Transverse colon (tissue), 4 donors: ENCODE measurements around the gene ABCA12. TPM values are rescaled to one million over a fixed set of nuclear protein-coding genes. Genes with fewer than 3 reads are reported as not detected.

Experiments
- DNase-seq: peaks from one replicate; pipeline ENCODE4 v3.0.0-alpha.2; 2019
- H3K27ac ChIP-seq, 4 donors: fragments of 200-600 bp; sonication (generic); 2 replicates each; pipeline ENCODE4 v1.5.1; 2016 to 2018; ENCODE audit warnings: inconsistent platforms in 4 of 4
- H3K27me3 ChIP-seq: fragments of 200-600 bp; sonication (generic); 2 replicates; pipeline ENCODE4 v1.5.1; 2017; ENCODE audit warnings: inconsistent platforms
- H3K36me3 ChIP-seq, 4 donors: fragments of 200-600 bp; sonication (generic); 2 replicates each; pipeline ENCODE4 v1.5.1; 2017 to 2019; ENCODE audit warnings: inconsistent platforms in 4 of 4
- H3K4me1 ChIP-seq, 4 donors: fragments of 200-600 bp; sonication (generic); 2 replicates each; pipeline ENCODE4 v1.5.1; 2017 to 2020; ENCODE audit warnings: inconsistent platforms in 4 of 4
- H3K4me3 ChIP-seq, 4 donors: fragments of 200-600 bp; sonication (generic); 1 replicate in 1 of 4; 2 replicates in 3 of 4; pipeline versions ENCODE4 v1.5.1 to v1.6.1; 2017 to 2019; ENCODE audit warnings: inconsistent platforms in 4 of 4
- H3K9me3 ChIP-seq, 2 donors: fragments of 200-600 bp; sonication (generic); 2 replicates each; pipeline ENCODE4 v1.5.1; 2017 to 2019; ENCODE audit warnings: inconsistent platforms in 2 of 2
- CTCF ChIP-seq, 5 experiments: fragments of 200-600 bp in 3 of 5; fragments of 450-650 bp in 2 of 5; sonication (generic) in 3 of 5; IDR thresholded peaks; 1 replicate in 2 of 5; 2 replicates in 3 of 5; pipeline ENCODE4 v1.5.1; 2016 to 2017; ENCODE audit warnings: antibody characterized with exemption in 5 of 5, inconsistent platforms in 3 of 5, mild to moderate bottlenecking in 2 of 5, moderate library complexity in 1 of 5
- EP300 ChIP-seq: sonication (generic); formaldehyde crosslinking; IDR thresholded peaks from one replicate; pipeline ENCODE4 v1.6.1; 2017; ENCODE audit warnings: antibody characterized with exemption, low read depth
- POLR2A ChIP-seq: fragments of 450-650 bp; IDR thresholded peaks from one replicate; pipeline ENCODE4 v1.6.1; 2016; ENCODE audit warnings: antibody characterized with exemption, mild to moderate bottlenecking, moderate library complexity
- POLR2AphosphoS5 ChIP-seq, 3 donors: sonication (generic); formaldehyde crosslinking; IDR thresholded peaks; one replicate each; pipeline ENCODE4 v1.6.1; 2016; ENCODE audit warnings: antibody characterized with exemption in 3 of 3
- WGBS, 2 donors: methylation state at CpG; one replicate each; pipeline ENCODE4 v1.1.5; 2018; ENCODE audit warnings: low coverage in 1 of 2; 5-methylcytosine and 5-hydroxymethylcytosine counted together
- in situ Hi-C, 4 donors: fragments of 200-750 bp; cut with MboI; loops; one replicate each; pipeline versions ENCODE4 v1.15.0 to v1.15.1; 2017; ENCODE audit warnings: low sequenced_read_pairs in 3 of 4, low pct_ligation_motif_present in 1 of 4, low pct_unique_long_range_greater_than_20kb in 1 of 4
- intact Hi-C: fragments of 100-400 bp; cut with DNase I; formaldehyde crosslinking; loops from one replicate; pipeline ENCODE4 v1.15.1; 2023; ENCODE audit warnings: low total_unique reads
- total RNA-seq, 4 donors: library from RNA; depleted of rRNA; stranded (reverse); fragments of >200 nt; gene quantifications; one replicate each; pipeline ENCODE4 v1.1.0, GENCODE V29; 2016

Gene ABCA12
- total RNA-seq, 4 donors from 2014 or later = 0.14 to 0.16 TPM; not detected in 2

- no peak for DNase-seq
- no peak overlapping the region for H3K27ac ChIP-seq
- H3K9me3 ChIP-seq = no peaks in the 10 kb centered on the region
- H3K27me3 ChIP-seq = no peaks in the 10 kb centered on the region
- no peak overlapping the region for H3K4me3 ChIP-seq
- TF ChIP-seq POLR2AphosphoS5 (IDR thresholded peaks at IDR 0.05) (no peak), EP300 (no peak), POLR2A (no peak), CTCF (IDR thresholded peaks at IDR 0.05) (no peak)
- H3K36me3 ChIP-seq = no peaks in the 10 kb centered on the region
- intact Hi-C loops = no loop called here
- in situ Hi-C loops = no loop called here
- 83 to 95% methylated on average over 3 of the region's 3 CpGs for WGBS, 2 donors
- H3K4me1 ChIP-seq = no peaks in the 10 kb centered on the region
These were observed 123.0 kb downstream of the ABCA12 start for GRCh38 chr2:215015421-215015820.

GRCh38 chr2:215010390-215010789 is 128.0 kb downstream of the ABCA12 start:
- Histone ChIP-seq H3K27me3 (no peaks in the 10 kb centered on the region), H3K4me3 (no peak overlapping the region), H3K27ac (no peak overlapping the region), H3K9me3 (no peaks in the 10 kb centered on the region), H3K4me1 (no peaks in the 10 kb centered on the region), H3K36me3 (no peaks in the 10 kb centered on the region)
- in situ Hi-C loops (no loop called here), intact Hi-C loops (no loop called here)
- TF ChIP-seq POLR2AphosphoS5 (IDR thresholded peaks at IDR 0.05) (no peak), EP300 (no peak), POLR2A (no peak), CTCF (IDR thresholded peaks at IDR 0.05) (no peak)
- WGBS, 2 donors = 43 to 46% methylated on average over 2 of the region's 2 CpGs
- DNase-seq = no peak

- Histone ChIP-seq H3K36me3 (no peaks in the 10 kb centered on the region), H3K4me3 (no peak overlapping the region), H3K27me3 (no peaks in the 10 kb centered on the region), H3K4me1 (no peaks in the 10 kb centered on the region), H3K9me3 (no peaks in the 10 kb centered on the region), H3K27ac (no peak overlapping the region)
- no peak for TF ChIP-seq POLR2AphosphoS5 (IDR thresholded peaks at IDR 0.05)
- TF ChIP-seq CTCF (IDR thresholded peaks at IDR 0.05) = no peak
- no peak for TF ChIP-seq EP300
- TF ChIP-seq POLR2A = no peak
- whole genome bisulfite sequencing, 2 donors = 9% methylated on average over 4 of the region's 4 CpGs; no CpG with 5 or more reads in 1 of the 2 donors
- in situ Hi-C loops = no loop called here
- intact Hi-C loops = no loop called here
- DNase-seq = no peak
These were observed 135.4 kb downstream of the ABCA12 start for GRCh38 chr2:215003001-215003400.

GRCh38 chr2:215002500-215002899 is 135.9 kb downstream of the ABCA12 start:
- TF ChIP-seq POLR2AphosphoS5 (IDR thresholded peaks at IDR 0.05) (no peak), EP300 (no peak), CTCF (IDR thresholded peaks at IDR 0.05) (peak; percentile 19 to 36 (median 24)), POLR2A (no peak)
- H3K4me3 ChIP-seq = no peak overlapping the region
- H3K36me3 ChIP-seq = no peaks in the 10 kb centered on the region
- intact Hi-C loops = no loop called here
- in situ Hi-C loops = no loop called here
- DNase-seq = no peak
- H3K27ac ChIP-seq = no peak overlapping the region
- H3K4me1 ChIP-seq = no peaks in the 10 kb centered on the region
- no peaks in the 10 kb centered on the region for H3K27me3 ChIP-seq
- H3K9me3 ChIP-seq = no peaks in the 10 kb centered on the region
- 15 to 20% methylated on average over 5 of the region's 5 CpGs for WGBS, 2 donors
